Uterus (tissue), 4 donors: Measurements from ENCODE around the gene DNAI7. TPM values are rescaled to one million over a fixed set of nuclear protein-coding genes. Genes with fewer than 3 reads are reported as not detected.

Experiments used
- DNase-seq, 2 donors: peaks; one replicate each; pipeline ENCODE4 v3.0.0-alpha.2; 2019 to 2020
- H3K27ac ChIP-seq, 2 donors: fragments of 200-600 bp; sonication (generic); 1 replicate in 1 of 2; 2 replicates in 1 of 2; pipeline ENCODE4 v1.5.1; 2016 to 2018
- H3K27me3 ChIP-seq, 2 donors: fragments of 200-600 bp; sonication (generic); one replicate each; pipeline ENCODE4 v1.5.1; 2018 to 2019; ENCODE audit warnings: control low read depth in 1 of 2
- H3K36me3 ChIP-seq, 2 donors: fragments of 200-600 bp; sonication (generic); one replicate each; pipeline ENCODE4 v1.5.1; 2019; ENCODE audit warnings: control low read depth in 1 of 2
- H3K4me1 ChIP-seq, 2 donors: fragments of 200-600 bp; sonication (generic); one replicate each; pipeline ENCODE4 v1.5.1; 2018 to 2019; ENCODE audit warnings: control low read depth in 1 of 2
- H3K4me3 ChIP-seq, 2 donors: fragments of 200-600 bp; sonication (generic); 1 replicate in 1 of 2; 2 replicates in 1 of 2; pipeline ENCODE4 v1.5.1; 2018 to 2019; ENCODE audit warnings: mild to moderate bottlenecking in 1 of 2
- H3K9me3 ChIP-seq, 2 donors: fragments of 200-600 bp; sonication (generic); one replicate each; pipeline ENCODE4 v1.5.1; 2019; ENCODE audit warnings: control low read depth in 1 of 2
- CTCF ChIP-seq, 4 experiments: fragments of 200-600 bp in 2 of 4; fragments of 450-650 bp in 2 of 4; sonication (generic) in 2 of 4; IDR thresholded peaks; one replicate each; pipeline ENCODE4 v1.5.1; 2016 to 2019; ENCODE audit warnings: antibody characterized with exemption in 4 of 4, mild to moderate bottlenecking in 2 of 4, moderate library complexity in 1 of 4
- POLR2A ChIP-seq, 2 donors: fragments of 450-650 bp; IDR thresholded peaks; one replicate each; pipeline ENCODE4 v1.6.1; 2016; ENCODE audit warnings: antibody characterized with exemption in 2 of 2, mild to moderate bottlenecking in 1 of 2, moderate library complexity in 1 of 2
- intact Hi-C: fragments of 100-400 bp; cut with DNase I; formaldehyde crosslinking; loops from one replicate; pipeline ENCODE4 v1.15.1; 2023; ENCODE audit warnings: low total_unique reads
- total RNA-seq, 4 donors: library from RNA; depleted of rRNA in 3 of 4; stranded (reverse); fragments of >200 nt in 3 of 4; gene quantifications; one replicate each; pipeline versions ENCODE4 v1.1.0 to v1.2.4, GENCODE V29; 2014 to 2023
- donor health status: DM: yes; HTN: yes; CAD: no.

DNAI7 gene
- total RNA-seq, 4 donors from 2014 or later: 0.77 to 5.2 (median 4.8) TPM; not detected in 1

GRCh38 chr12:25236626-25237025 lies 41.7 kb upstream of the DNAI7 start:
- no peak for TF ChIP-seq CTCF (IDR thresholded peaks at IDR 0.05)
- TF ChIP-seq POLR2A (IDR thresholded peaks at IDR 0.05): no peak
- no peak overlapping the region for H3K4me3 ChIP-seq
- H3K9me3 ChIP-seq: no peaks in the 10 kb centered on the region
- intact Hi-C loops: no loop called here
- no peaks in the 10 kb centered on the region for H3K36me3 ChIP-seq
- DNase-seq: no peak
- H3K27me3 ChIP-seq: no peaks in the 10 kb centered on the region
- peaks cover 0 to 2% of the 10 kb centered on the region in 2 donors for H3K4me1 ChIP-seq
- no peak overlapping the region for H3K27ac ChIP-seq

GRCh38 chr12:25236190-25236589 lies 41.2 kb upstream of the DNAI7 start:
- TF ChIP-seq POLR2A (IDR thresholded peaks at IDR 0.05) (no peak), CTCF (IDR thresholded peaks at IDR 0.05) (no peak)
- Histone ChIP-seq H3K27ac (no peak overlapping the region), H3K27me3 (no peaks in the 10 kb centered on the region), H3K4me1 (peaks cover 0 to 2% of the 10 kb centered on the region in 2 donors), H3K9me3 (no peaks in the 10 kb centered on the region), H3K4me3 (no peak overlapping the region), H3K36me3 (no peaks in the 10 kb centered on the region)
- intact Hi-C loops: no loop called here
- DNase-seq: no peak

- Histone ChIP-seq H3K4me1 (no peaks in the 10 kb centered on the region), H3K36me3 (no peaks in the 10 kb centered on the region), H3K27me3 (no peaks in the 10 kb centered on the region), H3K4me3 (no peak overlapping the region), H3K9me3 (no peaks in the 10 kb centered on the region), H3K27ac (no peak overlapping the region)
- intact Hi-C loops: no loop called here
- no peak for DNase-seq
- TF ChIP-seq POLR2A (IDR thresholded peaks at IDR 0.05) (no peak), CTCF (IDR thresholded peaks at IDR 0.05) (no peak)
Observed at GRCh38 chr12:25213338-25213737, 18.4 kb upstream of the DNAI7 start.

GRCh38 chr12:25208554-25208953 lies 13.6 kb upstream of the DNAI7 start:
- Histone ChIP-seq H3K27ac (no peak overlapping the region), H3K4me3 (no peak overlapping the region), H3K9me3 (no peaks in the 10 kb centered on the region), H3K27me3 (no peaks in the 10 kb centered on the region), H3K4me1 (no peaks in the 10 kb centered on the region), H3K36me3 (no peaks in the 10 kb centered on the region)
- DNase-seq: no peak
- TF ChIP-seq CTCF (IDR thresholded peaks at IDR 0.05) (no peak), POLR2A (IDR thresholded peaks at IDR 0.05) (no peak)
- intact Hi-C loops: no loop called here

- intact Hi-C loops: no loop called here
Observed at GRCh38 chr12:25207846-25208245, 12.9 kb upstream of the DNAI7 start.

More at GRCh38 chr12:25207846-25208245, 12.9 kb upstream of the DNAI7 start:
- no peak for TF ChIP-seq POLR2A (IDR thresholded peaks at IDR 0.05)
- TF ChIP-seq CTCF (IDR thresholded peaks at IDR 0.05): no peak
- Histone ChIP-seq H3K9me3 (no peaks in the 10 kb centered on the region), H3K27me3 (no peaks in the 10 kb centered on the region), H3K4me1 (no peaks in the 10 kb centered on the region), H3K36me3 (no peaks in the 10 kb centered on the region), H3K27ac (no peak overlapping the region), H3K4me3 (no peak overlapping the region)
- no peak for DNase-seq
